K562 (cell line): Measurements from ENCODE around the gene TSPYL2. TPM values are rescaled to one million over a fixed set of nuclear protein-coding genes. Genes with fewer than 3 reads are reported as not detected.

ENCODE experiments used
- ATAC-seq: fragments of 200-7000 bp; cut with Tn5 transposase; 3 replicates; pipeline ENCODE4 v1.9.1; 2020; ENCODE audit warnings: moderate library complexity
- BruUV-seq: library from RNA; stranded (reverse); fragments of 400-500 nt; replicated peaks from 2 replicates; lab custom pipeline; 2021; lab: Mats Ljungman, UMichigan
- CTCF ChIA-PET: fragments of 300-600 bp; formaldehyde crosslinking; extraction: SDS; loops from one replicate; lab custom pipeline; 2021; ENCODE audit warnings: low intra/inter-chr PET ratio; lab: Yijun Ruan, JAX
- POLR2A ChIA-PET: fragments of 300-600, 350-650 bp; sonication (Branson Sonifier 250); formaldehyde crosslinking; extraction: SDS; loops from one replicate; lab custom pipeline; 2021; ENCODE audit warnings: antibody characterized with exemption, inconsistent platforms; lab: Yijun Ruan, JAX
- DNase-seq, 4 experiments: peaks; one replicate each; pipeline versions ENCODE4 v3.0.0 to v3.0.0-alpha.2; 2011 to 2018; ENCODE audit warnings: low spot score in 3 of 4, mixed read lengths in 3 of 4; ENCODE audit errors: extremely low read depth in 1 of 4
- FAIRE-seq: peaks from 2 replicates; lab custom pipeline; 2011; peaks lifted over from hg19 to GRCh38; lab: Jason Lieb, UNC
- H2AFZ ChIP-seq: 2 replicates; pipeline ENCODE4 v1.6.0; 2011; ENCODE audit warnings: low read depth, low read length, control low read depth, inconsistent platforms
- H3K27ac ChIP-seq: fragments of 200-600 bp; 3 replicates; pipeline ENCODE4 v1.8.0; 2011; ENCODE audit warnings: low read depth, mild to moderate bottlenecking, control low read depth, inconsistent platforms, low read length, moderate library complexity, mixed read lengths; ENCODE audit errors: extremely low read depth
- H3K27me3 ChIP-seq, 2 experiments: fragments of 300-600 bp in 1 of 2; 2 replicates in 1 of 2; 3 replicates in 1 of 2; pipeline versions ENCODE4 v1.6.0 to v1.8.0; 2011; ENCODE audit warnings: inconsistent platforms in 2 of 2, low read length in 2 of 2, mild to moderate bottlenecking in 1 of 2, mixed read lengths in 1 of 2, moderate library complexity in 1 of 2; ENCODE audit not compliant: control insufficient read depth in 2 of 2, insufficient read depth in 2 of 2
- H3K36me3 ChIP-seq: fragments of 300-600 bp; 3 replicates; pipeline ENCODE4 v1.8.0; 2011; ENCODE audit warnings: mild to moderate bottlenecking, low read length, inconsistent platforms; ENCODE audit not compliant: control insufficient read depth, insufficient read depth
- H3K4me1 ChIP-seq, 2 experiments: fragments of 200-600 bp in 1 of 2; replicated peaks in 1 of 2; 2 replicates in 1 of 2; 3 replicates in 1 of 2; pipeline versions ENCODE4 v1.5.1 to v1.8.0; 2011; ENCODE audit warnings: inconsistent platforms in 2 of 2, low read length in 2 of 2, mild to moderate bottlenecking in 1 of 2, mixed read lengths in 1 of 2, moderate library complexity in 1 of 2; ENCODE audit not compliant: control insufficient read depth in 2 of 2, insufficient read depth in 2 of 2
- H3K4me2 ChIP-seq: 2 replicates; pipeline ENCODE4 v1.6.1; 2011; ENCODE audit warnings: low read length, control low read depth, inconsistent platforms, mixed read lengths; ENCODE audit not compliant: insufficient read depth
- H3K4me3 ChIP-seq: fragments of 200-600 bp; sonication (generic), shearing (Covaris generic); 2 replicates; pipeline ENCODE4 v1.5.1; 2016; ENCODE audit warnings: control low read depth, inconsistent platforms
- H3K79me2 ChIP-seq: fragments of 200-600 bp; 3 replicates; pipeline ENCODE4 v1.8.0; 2011; ENCODE audit warnings: low read length, inconsistent platforms; ENCODE audit not compliant: control insufficient read depth, insufficient read depth
- H3K9ac ChIP-seq, 2 experiments: 2 replicates each; pipeline versions ENCODE4 v1.6.0 to v1.6.1; 2011; ENCODE audit warnings: low read depth in 2 of 2, low read length in 2 of 2, control low read depth in 1 of 2, inconsistent platforms in 1 of 2, mild to moderate bottlenecking in 1 of 2, mixed read lengths in 1 of 2; ENCODE audit not compliant: insufficient read depth in 1 of 2
- H3K9me1 ChIP-seq: one replicate; pipeline ENCODE4 v1.6.0; 2011; ENCODE audit warnings: inconsistent platforms, mild to moderate bottlenecking, low read length, moderate library complexity; ENCODE audit not compliant: control insufficient read depth, insufficient read depth
- H3K9me3 ChIP-seq: replicated peaks from 2 replicates; pipeline ENCODE4 v1.5.1; 2011; ENCODE audit warnings: low read depth, low read length, inconsistent platforms; ENCODE audit not compliant: control insufficient read depth, insufficient read depth
- H4K20me1 ChIP-seq: replicated peaks from 2 replicates; pipeline ENCODE4 v1.6.1; 2011; ENCODE audit warnings: low read length, inconsistent platforms, mixed read lengths; ENCODE audit not compliant: control insufficient read depth, insufficient read depth
- CBX8 ChIP-seq: fragments of 200-600 bp; sonication (generic); IDR thresholded peaks from 2 replicates; pipeline ENCODE4 v1.6.1; 2012; ENCODE audit warnings: borderline replicate concordance, mixed run types, low read depth, mild to moderate bottlenecking, moderate library complexity, mixed read lengths, low read length, control low read depth, inconsistent platforms; ENCODE audit not compliant: poor library complexity, severe bottlenecking; ENCODE audit errors: extremely low read depth
- ETV6 ChIP-seq, 3 experiments: fragments of 150-350 bp in 1 of 3; sonication (generic) in 1 of 3; formaldehyde crosslinking in 1 of 3; IDR thresholded peaks; 2 replicates each; pipeline versions ENCODE4 v1.6.1 to v1.8.0; 2014 to 2022; ENCODE audit warnings: borderline replicate concordance in 2 of 3, low read depth in 2 of 3, antibody characterized with exemption in 1 of 3, low read length in 1 of 3, mild to moderate bottlenecking in 1 of 3, missing genetic modification reagents in 1 of 3
- FOXM1 ChIP-seq, 2 experiments: fragments of 450-650 bp in 1 of 2; sonication (generic) in 1 of 2; formaldehyde crosslinking in 1 of 2; IDR thresholded peaks; 2 replicates each; pipeline versions ENCODE4 v1.6.1 to v1.9.0; 2017 to 2022; ENCODE audit warnings: low read depth in 2 of 2, mild to moderate bottlenecking in 2 of 2, missing genetic modification reagents in 1 of 2, moderate library complexity in 1 of 2
- GABPA ChIP-seq: fragments of 200-800 bp; sonication (Bioruptor generic); conservative IDR thresholded peaks from 2 replicates; pipeline ENCODE4 v1.6.1; 2016; ENCODE audit warnings: low read depth, missing genetic modification characterization, missing compliant biosample characterization
- GATA2 ChIP-seq: sonication (generic); formaldehyde crosslinking; IDR thresholded peaks from 2 replicates; pipeline ENCODE4 v1.4.0; 2020; ENCODE audit warnings: mild to moderate bottlenecking, missing genetic modification reagents
- HMG20B ChIP-seq: fragments of 250-450 bp; sonication (Bioruptor Pico); IDR thresholded peaks from 2 replicates; pipeline ENCODE4 v1.5.0; 2021; ENCODE audit warnings: mild to moderate bottlenecking
- NUFIP1 ChIP-seq: fragments of 450-650 bp; IDR thresholded peaks from 2 replicates; pipeline ENCODE4 v1.6.1; 2018; ENCODE audit not compliant: partially characterized antibody
- PCBP1 ChIP-seq: fragments of 200-400 bp; formaldehyde crosslinking; IDR thresholded peaks from 2 replicates; pipeline ENCODE4 v1.6.1; 2018; ENCODE audit warnings: mild to moderate bottlenecking, low read depth, low read length; ENCODE audit not compliant: poor library complexity, severe bottlenecking
- RB1 ChIP-seq: fragments of 450-650 bp; IDR thresholded peaks from 2 replicates; pipeline ENCODE4 v1.6.1; 2017; ENCODE audit warnings: low read depth, mild to moderate bottlenecking
- RBM17 ChIP-seq: fragments of 200-400 bp; formaldehyde crosslinking; IDR thresholded peaks from 2 replicates; pipeline ENCODE4 v1.6.1; 2017; ENCODE audit warnings: low read depth, mild to moderate bottlenecking, low read length, borderline replicate concordance
- ZBTB7A ChIP-seq: IDR thresholded peaks from 2 replicates; pipeline ENCODE4 v1.6.1; 2011; ENCODE audit warnings: low read depth, mild to moderate bottlenecking, low read length, moderate library complexity, borderline replicate concordance; ENCODE audit not compliant: control insufficient read depth
- ZKSCAN1 ChIP-seq: fragments of 150-350 bp; IDR thresholded peaks from 2 replicates; pipeline ENCODE4 v1.6.1; 2016; ENCODE audit warnings: low read depth, low read length
- WGBS: fragments of 100-300 bp; shearing (Covaris generic); methylation state at CpG from one replicate; pipeline ENCODE4 v1.1.6; 2016; ENCODE audit warnings: low coverage, mixed read lengths; ENCODE audit not compliant: insufficient coverage; ENCODE audit errors: missing lambda C conversion rate; 5-methylcytosine and 5-hydroxymethylcytosine counted together
- in situ Hi-C: fragments of 300-500 bp; cut with MboI; formaldehyde crosslinking; loops from 4 replicates; pipeline ENCODE4 v1.15.0; 2018; ENCODE audit warnings: inconsistent platforms, mixed read lengths
- intact Hi-C: fragments of 100-400 bp; cut with micrococcal nuclease; formaldehyde crosslinking; loops from 2 replicates; pipeline ENCODE4 v1.14.2; 2022
- polyA plus RNA-seq, 8 experiments: library from polyadenylated mRNA; depleted of rRNA in 4 of 8; stranded (reverse) in 5 of 8; unstranded in 3 of 8; fragments of >200 nt; fragmentation: Nextera tagmentation in 2 of 8; fragmentation: Illumina TruSeq in 1 of 8; extraction: Ambion mirVana in 2 of 8; extraction: Trizol in 1 of 8; gene quantifications; 2 replicates each; pipeline versions ENCODE4 v1.2.1 to v1.2.3, GENCODE V29; 2011 to 2014; ENCODE audit warnings: inconsistent platforms in 1 of 8, missing spikeins in 1 of 8
- total RNA-seq, 7 experiments: library from RNA; depleted of rRNA in 6 of 7; stranded (reverse); fragments of >200 nt in 6 of 7; fragmentation: Illumina TruSeq in 2 of 7; extraction: Trizol in 2 of 7; gene quantifications; 2 replicates each; pipeline versions ENCODE4 v1.2.1 to v1.2.3, GENCODE V29; 2011 to 2021; ENCODE audit warnings: low replicate concordance in 1 of 7
- TF ChIP-seq, protein P1 (sequence below): IDR thresholded peaks from 2 replicates; pipeline ENCODE4 v1.6.1; 2011; ENCODE audit warnings: borderline replicate concordance, low read depth, mild to moderate bottlenecking, moderate library complexity, low read length; ENCODE audit not compliant: insufficient read depth, poor library complexity, severe bottlenecking
- TF ChIP-seq, protein P2 (sequence below): IDR thresholded peaks from 2 replicates; pipeline ENCODE4 v1.6.1; 2011; ENCODE audit not compliant: insufficient read length; ENCODE audit errors: extremely low read depth
- TF ChIP-seq, protein P3 (sequence below): IDR thresholded peaks from 2 replicates; pipeline ENCODE4 v1.6.1; 2014; ENCODE audit warnings: antibody characterized with exemption

Gene TSPYL2
- total and polyA plus RNA-seq, 9 of the 15 experiments (the other 6 are each of a cell fraction or from before 2014, with no cell fraction given): 0.41 to 20.0 (median 10.8) TPM

DNA sequence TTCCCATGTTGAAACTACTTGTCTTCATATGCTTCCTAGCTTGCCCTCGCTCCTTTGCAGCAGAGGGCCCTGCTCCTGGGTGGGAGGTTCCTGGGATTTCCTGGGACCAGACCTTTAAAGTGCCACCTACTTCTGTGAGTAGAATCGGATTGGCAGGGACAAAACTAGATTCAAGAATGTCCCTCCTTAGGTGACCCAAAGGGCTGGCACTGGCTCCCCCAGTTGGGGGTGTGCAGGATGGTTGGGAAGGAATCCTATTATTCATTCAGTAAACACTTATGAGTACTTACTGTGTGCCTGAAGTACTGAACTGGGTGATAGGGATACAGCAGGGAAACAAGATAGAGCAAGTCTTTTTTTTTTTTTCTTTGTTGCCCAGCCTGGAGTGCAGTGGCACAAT lies 9.2 kb downstream of the TSPYL2 start:
- Histone ChIP-seq H3K4me1 (peaks cover 4 to 6% of the 10 kb centered on the region in 2 experiments; a peak in 2 of 5 replicates), H2AFZ (no peak overlapping the region), H3K4me3 (no peak overlapping the region), H3K36me3 (no peaks in the 10 kb centered on the region)
- 44% methylated on average over 1 of the region's 2 CpGs for WGBS
- CTCF ChIA-PET: interaction anchor here (0.6 kb wide), 1 partner anchor 19 kb away, joined by 3 read pairs; no protein-coding TSS in a partner anchor
- BruUV-seq: no TSS peak
- FAIRE-seq (no peak), DNase-seq (no peak)
- no peak for TF ChIP-seq RBM17
- no peak for TF ChIP-seq GATA2
- no peak for TF ChIP-seq RB1
- TF ChIP-seq HMG20B (CRISPR knock-in tag): no peak
- no peak for TF ChIP-seq GABPA
- no peak for TF ChIP-seq ETV6 (IDR thresholded peaks at IDR 0.05; ENCODE audit: borderline replicate concordance in 1 of 2, low read depth in 2 of 2, low read length in 1 of 2)
- no peak for TF ChIP-seq ETV6 (CRISPR knock-in tag; IDR thresholded peaks at IDR 0.05; ENCODE audit: borderline replicate concordance)
- no peak for TF ChIP-seq CBX8
- TF ChIP-seq ZKSCAN1: no peak
- TF ChIP-seq, protein P1, sequence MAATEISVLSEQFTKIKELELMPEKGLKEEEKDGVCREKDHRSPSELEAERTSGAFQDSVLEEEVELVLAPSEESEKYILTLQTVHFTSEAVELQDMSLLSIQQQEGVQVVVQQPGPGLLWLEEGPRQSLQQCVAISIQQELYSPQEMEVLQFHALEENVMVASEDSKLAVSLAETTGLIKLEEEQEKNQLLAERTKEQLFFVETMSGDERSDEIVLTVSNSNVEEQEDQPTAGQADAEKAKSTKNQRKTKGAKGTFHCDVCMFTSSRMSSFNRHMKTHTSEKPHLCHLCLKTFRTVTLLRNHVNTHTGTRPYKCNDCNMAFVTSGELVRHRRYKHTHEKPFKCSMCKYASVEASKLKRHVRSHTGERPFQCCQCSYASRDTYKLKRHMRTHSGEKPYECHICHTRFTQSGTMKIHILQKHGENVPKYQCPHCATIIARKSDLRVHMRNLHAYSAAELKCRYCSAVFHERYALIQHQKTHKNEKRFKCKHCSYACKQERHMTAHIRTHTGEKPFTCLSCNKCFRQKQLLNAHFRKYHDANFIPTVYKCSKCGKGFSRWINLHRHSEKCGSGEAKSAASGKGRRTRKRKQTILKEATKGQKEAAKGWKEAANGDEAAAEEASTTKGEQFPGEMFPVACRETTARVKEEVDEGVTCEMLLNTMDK: no peak
- TF ChIP-seq, protein P2, sequence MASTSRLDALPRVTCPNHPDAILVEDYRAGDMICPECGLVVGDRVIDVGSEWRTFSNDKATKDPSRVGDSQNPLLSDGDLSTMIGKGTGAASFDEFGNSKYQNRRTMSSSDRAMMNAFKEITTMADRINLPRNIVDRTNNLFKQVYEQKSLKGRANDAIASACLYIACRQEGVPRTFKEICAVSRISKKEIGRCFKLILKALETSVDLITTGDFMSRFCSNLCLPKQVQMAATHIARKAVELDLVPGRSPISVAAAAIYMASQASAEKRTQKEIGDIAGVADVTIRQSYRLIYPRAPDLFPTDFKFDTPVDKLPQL: no peak
- no peak for TF ChIP-seq NUFIP1
- TF ChIP-seq FOXM1 (IDR thresholded peaks at IDR 0.05; ENCODE audit: low read depth): no peak
- TF ChIP-seq FOXM1 (CRISPR knock-in tag; IDR thresholded peaks at IDR 0.05; ENCODE audit: low read depth): no peak
- TF ChIP-seq PCBP1: no peak
- TF ChIP-seq, protein P3, sequence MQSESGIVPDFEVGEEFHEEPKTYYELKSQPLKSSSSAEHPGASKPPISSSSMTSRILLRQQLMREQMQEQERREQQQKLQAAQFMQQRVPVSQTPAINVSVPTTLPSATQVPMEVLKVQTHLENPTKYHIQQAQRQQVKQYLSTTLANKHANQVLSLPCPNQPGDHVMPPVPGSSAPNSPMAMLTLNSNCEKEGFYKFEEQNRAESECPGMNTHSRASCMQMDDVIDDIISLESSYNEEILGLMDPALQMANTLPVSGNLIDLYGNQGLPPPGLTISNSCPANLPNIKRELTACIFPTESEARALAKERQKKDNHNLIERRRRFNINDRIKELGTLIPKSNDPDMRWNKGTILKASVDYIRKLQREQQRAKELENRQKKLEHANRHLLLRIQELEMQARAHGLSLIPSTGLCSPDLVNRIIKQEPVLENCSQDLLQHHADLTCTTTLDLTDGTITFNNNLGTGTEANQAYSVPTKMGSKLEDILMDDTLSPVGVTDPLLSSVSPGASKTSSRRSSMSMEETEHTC: no peak
- TF ChIP-seq ZBTB7A: no peak
- TF ChIP-seq, all 486 proteins: peak for 0
- in situ Hi-C loops: no loop called here
- Histone ChIP-seq H4K20me1 (no peaks in the 10 kb centered on the region), H3K9me1 (no peaks in the 10 kb centered on the region), H3K4me2 (no peak overlapping the region), H3K27me3 (no peaks in the 10 kb centered on the region; a peak in 1 of 5 replicates), H3K9ac (no peak overlapping the region), H3K27ac (no peak overlapping the region), H3K9me3 (no peaks in the 10 kb centered on the region; the same call in 1 of the 2 replicates), H3K79me2 (peaks cover 2% of the 10 kb centered on the region; the same call in 2 of the 3 replicates)
- POLR2A ChIA-PET: no interaction called here
- intact Hi-C loops: no loop called here
- ATAC-seq: no peak
